HG02610 (cell line): ENCODE data around the gene SFXN4.
"Not testable (repeated sequence)": the region's sequence is repeated elsewhere in the genome, so short reads cannot be mapped to it uniquely, and the experiment has no call there.

Experiments
- ATAC-seq: cut with Tn5 transposase; IDR thresholded peaks from one replicate; pipeline ENCODE4 v1.9.1; 2021; ENCODE audit warnings: mild to moderate bottlenecking, moderate library complexity; ENCODE audit not compliant: unreplicated experiment

The SFXN4 gene

GRCh38 chr10:119190954-119191785 lies 25.7 kb upstream of the SFXN4 start:
- ATAC-seq: no peak

GRCh38 chr10:119190353-119190752 lies 24.8 kb upstream of the SFXN4 start:
- ATAC-seq: no peak

- peak; percentile 63 for ATAC-seq
Observed at GRCh38 chr10:119189811-119190282, 24.3 kb upstream of the SFXN4 start.

GRCh38 chr10:119183664-119184412 lies 18.3 kb upstream of the SFXN4 start:
- ATAC-seq: no peak

GRCh38 chr10:119180850-119181400 lies 15.4 kb upstream of the SFXN4 start:
- ATAC-seq: not testable (repeated sequence)

GRCh38 chr10:119178372-119179119 lies 13.0 kb upstream of the SFXN4 start, which contains the start of gene PRDX3:
Gene PRDX3 (minus strand): TSS chr10:119178812. CDS start chr10:119178790, 22 bp downstream.
- ATAC-seq: peak; percentile 78

- ATAC-seq: no peak
Observed at GRCh38 chr10:119177708-119178371, 12.3 kb upstream of the SFXN4 start.

- peak; percentile 52 for ATAC-seq
Observed at GRCh38 chr10:119176166-119176565, 10.7 kb upstream of the SFXN4 start.

- no peak for ATAC-seq
Observed at GRCh38 chr10:119174109-119174508, 8.6 kb upstream of the SFXN4 start.

GRCh38 chr10:119167041-119167440 lies 1.5 kb upstream of the SFXN4 start:
- ATAC-seq: no peak

GRCh38 chr10:119166564-119166963 lies 1.1 kb upstream of the SFXN4 start:
- no peak for ATAC-seq

GRCh38 chr10:119166118-119166500 lies 595 bp upstream of the SFXN4 start:
- no peak for ATAC-seq

- ATAC-seq: no peak
Observed at GRCh38 chr10:119162452-119163092, 2.9 kb downstream of the SFXN4 start.

GRCh38 chr10:119161680-119162451 lies 3.6 kb downstream of the SFXN4 start:
- no peak for ATAC-seq

GRCh38 chr10:119159332-119159731 lies 6.2 kb downstream of the SFXN4 start:
- no peak for ATAC-seq

- ATAC-seq: no peak
Observed at GRCh38 chr10:119153661-119154060, 11.9 kb downstream of the SFXN4 start.

- ATAC-seq: no peak
Observed at GRCh38 chr10:119153041-119153440, 12.5 kb downstream of the SFXN4 start.

GRCh38 chr10:119151601-119152000 lies 13.9 kb downstream of the SFXN4 start:
- not testable (repeated sequence) for ATAC-seq

- ATAC-seq: no peak
Observed at GRCh38 chr10:119149729-119150128, 15.8 kb downstream of the SFXN4 start.
